SH-SY5Y (cell line): ENCODE data around the gene DENND2A.

ENCODE experiments used
- GATA2 ChIP-seq: IDR thresholded peaks from 2 replicates; pipeline ENCODE4 v1.6.1; 2011; ENCODE audit warnings: mild to moderate bottlenecking, low read depth, low read length
- GATA3 ChIP-seq: IDR thresholded peaks from 2 replicates; pipeline ENCODE4 v1.6.1; 2011; ENCODE audit warnings: low read depth, mild to moderate bottlenecking, low read length, moderate library complexity

DNA sequence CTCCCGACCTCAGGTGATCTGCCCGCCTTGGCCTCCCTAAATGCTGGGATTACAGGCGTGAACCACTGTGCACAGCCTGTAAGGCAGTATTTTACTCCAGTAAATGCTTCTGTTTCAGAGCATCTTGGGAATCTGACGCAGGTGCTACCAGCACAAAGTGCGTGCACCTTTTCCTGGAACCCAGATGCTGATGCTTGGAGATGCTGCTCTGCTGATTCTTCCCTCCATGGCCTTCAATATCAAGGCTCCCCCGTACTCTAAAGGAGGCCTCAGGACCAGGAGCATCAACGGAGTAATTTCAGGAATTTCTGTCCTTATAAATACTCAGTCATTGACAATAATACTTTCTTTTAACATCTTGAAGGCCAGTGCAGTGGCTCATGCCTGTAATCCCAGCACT is 23.5 kb downstream of the DENND2A start:
- TF ChIP-seq GATA2 = no peak
- no peak for TF ChIP-seq GATA3
